GM23248 (cell line): ENCODE results near the gene MADCAM1.

Source experiments
- EZH2 ChIP-seq: fragments of 200-600 bp; sonication (generic); IDR thresholded peaks from 2 replicates; pipeline ENCODE4 v1.6.1; 2018; ENCODE audit warnings: antibody characterized with exemption, mild to moderate bottlenecking; ENCODE audit not compliant: insufficient read depth, poor library complexity, severe bottlenecking
- EZH2phosphoT487 ChIP-seq: fragments of 200-600 bp; sonication (generic); IDR thresholded peaks from 2 replicates; pipeline ENCODE4 v1.6.1; 2018; ENCODE audit warnings: antibody characterized with exemption, moderate library complexity, mild to moderate bottlenecking, low read depth; ENCODE audit not compliant: insufficient read depth

DNA sequence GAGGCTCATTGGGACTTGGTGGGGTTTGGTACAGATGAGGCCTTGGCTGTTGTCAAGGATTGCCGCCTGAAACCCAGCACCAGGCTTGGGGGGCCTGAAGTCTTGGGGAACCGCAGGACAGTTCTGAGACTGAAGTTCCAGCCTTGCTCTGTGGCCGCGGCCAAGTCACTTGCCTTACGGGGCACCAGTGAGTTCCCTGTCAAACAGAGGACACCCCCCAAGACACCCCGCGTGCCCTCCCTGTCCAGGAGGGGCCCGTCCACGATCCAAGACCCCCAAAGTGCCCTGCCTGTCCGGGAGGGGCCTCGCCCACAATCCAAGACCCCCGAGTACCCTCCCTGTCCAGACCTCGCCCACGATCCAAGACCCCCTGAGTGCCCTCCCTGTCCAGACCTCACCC is 37.8 kb downstream of the MADCAM1 start:
- TF ChIP-seq EZH2 (no peak), EZH2phosphoT487 (no peak)
